AG10803 (cell line): ENCODE results near the gene R3HCC1L.
A peak's percentile ranks its signal among the peaks of the same experiment; 100 is the strongest.
"Not testable (repeated sequence)": the region's sequence is repeated elsewhere in the genome, so short reads cannot be mapped to it uniquely, and the experiment has no call there.

Experiments
- DNase-seq: peaks from one replicate; pipeline ENCODE4 v3.0.0; 2010; ENCODE audit warnings: low read depth
- H3K4me3 ChIP-seq: 2 replicates; pipeline ENCODE4 v1.5.1; 2011; ENCODE audit warnings: mild to moderate bottlenecking, low read length, control low read depth
- TF ChIP-seq, protein P1 (sequence below): conservative IDR thresholded peaks from 2 replicates; pipeline ENCODE4 v1.5.1; 2011; ENCODE audit warnings: mild to moderate bottlenecking, low read length, control low read depth, inconsistent platforms

Gene R3HCC1L

DNA sequence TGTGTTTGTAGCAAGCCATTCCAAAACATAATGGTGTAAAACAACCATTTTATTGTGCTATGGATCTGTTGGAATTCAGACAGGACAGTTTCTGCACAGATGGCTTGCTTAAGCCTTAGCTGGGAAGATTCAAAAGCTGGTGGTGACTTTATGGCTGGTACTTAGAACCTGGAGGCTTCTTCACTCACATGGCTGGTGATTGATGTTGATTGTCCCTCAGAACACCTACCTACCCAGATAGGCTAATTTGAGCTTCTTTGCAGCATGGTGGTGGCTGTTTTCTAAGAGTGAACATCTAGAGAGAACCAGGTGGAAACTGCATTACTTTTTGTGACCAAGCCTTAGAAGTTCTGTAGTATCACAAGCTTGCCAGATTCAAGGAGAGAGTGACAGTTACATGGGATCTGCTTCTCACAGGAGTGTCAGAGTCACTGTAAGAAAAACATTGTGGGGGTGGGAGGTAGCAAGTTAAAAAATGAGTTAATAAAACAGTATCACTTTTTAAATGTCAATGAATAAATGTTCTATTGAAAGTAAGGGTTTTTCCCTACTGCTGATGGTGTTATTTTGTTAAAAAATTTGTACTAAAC is 7.1 kb downstream of the R3HCC1L start:
- no peak for DNase-seq
- TF ChIP-seq, protein P1, sequence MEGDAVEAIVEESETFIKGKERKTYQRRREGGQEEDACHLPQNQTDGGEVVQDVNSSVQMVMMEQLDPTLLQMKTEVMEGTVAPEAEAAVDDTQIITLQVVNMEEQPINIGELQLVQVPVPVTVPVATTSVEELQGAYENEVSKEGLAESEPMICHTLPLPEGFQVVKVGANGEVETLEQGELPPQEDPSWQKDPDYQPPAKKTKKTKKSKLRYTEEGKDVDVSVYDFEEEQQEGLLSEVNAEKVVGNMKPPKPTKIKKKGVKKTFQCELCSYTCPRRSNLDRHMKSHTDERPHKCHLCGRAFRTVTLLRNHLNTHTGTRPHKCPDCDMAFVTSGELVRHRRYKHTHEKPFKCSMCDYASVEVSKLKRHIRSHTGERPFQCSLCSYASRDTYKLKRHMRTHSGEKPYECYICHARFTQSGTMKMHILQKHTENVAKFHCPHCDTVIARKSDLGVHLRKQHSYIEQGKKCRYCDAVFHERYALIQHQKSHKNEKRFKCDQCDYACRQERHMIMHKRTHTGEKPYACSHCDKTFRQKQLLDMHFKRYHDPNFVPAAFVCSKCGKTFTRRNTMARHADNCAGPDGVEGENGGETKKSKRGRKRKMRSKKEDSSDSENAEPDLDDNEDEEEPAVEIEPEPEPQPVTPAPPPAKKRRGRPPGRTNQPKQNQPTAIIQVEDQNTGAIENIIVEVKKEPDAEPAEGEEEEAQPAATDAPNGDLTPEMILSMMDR, result no peak
- H3K4me3 ChIP-seq, result no peak overlapping the region

DNA sequence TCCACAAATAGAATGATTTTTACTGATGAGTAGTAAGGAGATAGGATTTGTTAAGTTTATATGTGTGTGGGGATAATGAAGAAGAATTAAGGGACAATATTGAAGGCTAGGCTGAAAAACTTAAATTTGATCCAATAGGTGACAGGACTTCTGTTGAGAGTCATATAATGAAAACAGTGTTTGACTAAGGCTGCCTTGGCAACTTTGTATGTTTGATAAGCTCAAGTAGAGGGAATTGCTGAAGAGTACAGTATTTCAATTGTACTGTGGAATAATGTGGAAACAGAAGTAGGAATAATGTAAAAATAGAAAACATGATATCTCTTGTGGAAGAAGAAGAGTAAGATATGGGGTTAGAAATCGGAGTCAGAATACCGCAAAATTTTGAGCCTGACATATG is 10.5 kb downstream of the R3HCC1L start:
- no peak overlapping the region for H3K4me3 ChIP-seq
- DNase-seq, result no peak
- TF ChIP-seq, protein P1, result no peak

DNA sequence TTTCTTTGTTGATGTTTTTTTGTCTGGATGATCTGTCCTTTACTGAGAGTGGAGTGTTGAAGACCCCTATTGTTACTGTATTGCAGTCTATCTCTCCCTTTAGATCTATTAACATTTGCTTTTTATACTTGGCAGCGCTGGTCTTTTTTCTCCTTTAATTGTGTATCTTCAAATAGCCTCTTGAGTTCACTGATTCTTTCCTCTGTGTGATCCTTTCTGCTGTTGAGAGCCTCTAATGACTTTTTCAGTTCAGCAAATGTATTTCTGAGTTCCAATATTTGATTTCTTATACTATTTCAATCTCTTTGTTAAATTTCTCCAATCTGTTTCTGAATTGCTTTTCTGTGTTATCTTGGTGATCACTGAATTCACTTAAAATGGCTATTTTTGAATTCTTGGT is 15.4 kb downstream of the R3HCC1L start:
- TF ChIP-seq, protein P1, result no peak
- no peak overlapping the region for H3K4me3 ChIP-seq
- no peak for DNase-seq

DNA sequence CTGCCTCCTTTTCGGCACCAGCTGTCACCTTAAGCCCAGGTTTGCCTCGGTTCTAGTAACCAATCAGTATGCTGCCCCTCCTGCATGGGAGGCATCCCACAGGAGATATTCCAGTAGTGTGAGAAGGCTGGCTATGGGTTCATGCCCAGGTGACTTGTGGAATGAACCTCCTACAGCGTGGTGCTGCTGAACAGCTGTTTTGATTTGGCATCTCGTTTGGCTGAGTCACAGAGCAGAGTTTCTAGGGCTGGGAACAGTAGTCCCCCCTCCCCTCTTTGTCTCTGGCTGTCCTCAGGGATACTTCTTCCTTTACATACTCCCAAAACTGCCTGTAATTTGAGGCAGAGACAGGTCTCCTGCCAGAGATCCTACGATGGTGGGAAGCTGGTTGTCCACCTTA is 16.1 kb downstream of the R3HCC1L start:
- H3K4me3 ChIP-seq, result no peak overlapping the region
- DNase-seq, result peak; percentile 21
- TF ChIP-seq, protein P1, result no peak

DNA sequence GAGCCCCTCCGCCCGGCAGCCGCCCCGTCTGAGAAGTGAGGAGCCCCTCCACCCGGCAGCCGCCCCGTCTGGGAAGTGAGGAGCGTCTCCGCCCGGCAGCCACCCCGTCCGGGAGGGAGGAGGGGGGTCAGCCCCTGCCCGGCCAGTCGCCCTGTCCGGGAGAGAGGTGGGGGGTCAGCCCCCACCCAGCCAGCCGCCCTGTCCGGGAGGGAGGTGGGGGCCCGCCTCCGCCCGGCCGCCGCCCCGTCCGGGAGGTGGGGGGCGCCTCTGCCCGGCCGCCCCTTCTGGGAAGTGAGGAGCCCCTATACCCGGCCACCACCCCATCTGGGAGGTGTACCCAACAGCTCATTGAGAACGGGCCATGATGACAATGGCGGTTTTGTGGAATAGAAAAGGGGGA is 18.3 kb downstream of the R3HCC1L start:
- not testable (repeated sequence) for DNase-seq, H3K4me3 ChIP-seq

DNA sequence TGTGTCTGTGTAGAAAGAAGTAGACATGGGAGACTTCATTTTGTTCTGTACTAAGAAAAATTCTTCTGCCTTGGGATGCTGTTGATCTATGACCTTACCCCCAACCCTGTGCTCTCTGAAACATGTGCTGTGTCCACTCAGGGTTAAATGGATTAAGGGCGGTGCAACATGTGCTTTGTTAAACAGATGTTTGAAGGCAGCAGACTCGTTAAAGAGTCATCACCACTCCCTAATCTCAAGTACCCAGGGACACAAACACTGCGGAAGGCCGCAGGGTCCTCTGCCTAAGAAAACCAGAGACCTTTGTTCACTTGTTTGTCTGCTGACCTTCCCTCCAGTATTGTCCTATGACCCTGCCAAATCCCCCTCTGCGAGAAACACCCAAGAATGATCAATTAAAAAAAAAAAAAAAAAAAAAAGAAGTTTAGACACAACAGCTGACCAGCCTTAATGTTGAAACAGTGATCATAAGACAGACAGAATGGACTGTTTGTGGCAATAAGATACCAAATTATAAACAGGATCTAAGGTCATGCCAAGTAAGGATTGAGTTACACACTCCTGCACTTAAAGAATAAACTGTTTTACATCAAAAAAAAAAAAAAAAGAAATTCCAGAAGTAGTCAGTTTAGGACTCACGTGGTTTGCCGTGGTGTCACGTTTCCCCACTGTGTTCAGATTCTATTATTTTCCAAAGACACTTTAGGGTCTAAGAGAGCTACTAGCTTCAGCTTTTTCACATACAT is 18.9 kb downstream of the R3HCC1L start:
- H3K4me3 ChIP-seq, result not testable (repeated sequence)
- peak; percentile 26 for DNase-seq

DNA sequence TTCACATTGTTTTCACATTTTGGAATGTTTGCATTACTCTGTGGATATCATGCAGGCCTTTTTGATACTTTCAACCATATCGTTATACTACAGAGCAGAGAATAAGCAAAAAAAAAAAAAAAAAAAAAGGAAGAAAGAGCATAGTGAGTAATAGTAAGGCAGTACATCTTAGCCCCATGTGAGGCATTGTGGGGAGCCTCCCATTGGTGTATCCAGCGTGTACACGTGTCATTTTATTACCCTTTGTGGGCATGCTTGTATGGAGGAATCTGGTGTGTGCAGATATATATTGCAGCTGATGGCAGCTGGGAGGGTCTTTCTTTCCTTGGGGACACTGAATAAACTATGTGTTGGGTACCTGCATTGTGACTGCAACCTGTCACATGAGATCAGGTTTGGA is 19.6 kb downstream of the R3HCC1L start:
- DNase-seq, result no peak
- TF ChIP-seq, protein P1, result no peak
- H3K4me3 ChIP-seq, result no peak overlapping the region

DNA sequence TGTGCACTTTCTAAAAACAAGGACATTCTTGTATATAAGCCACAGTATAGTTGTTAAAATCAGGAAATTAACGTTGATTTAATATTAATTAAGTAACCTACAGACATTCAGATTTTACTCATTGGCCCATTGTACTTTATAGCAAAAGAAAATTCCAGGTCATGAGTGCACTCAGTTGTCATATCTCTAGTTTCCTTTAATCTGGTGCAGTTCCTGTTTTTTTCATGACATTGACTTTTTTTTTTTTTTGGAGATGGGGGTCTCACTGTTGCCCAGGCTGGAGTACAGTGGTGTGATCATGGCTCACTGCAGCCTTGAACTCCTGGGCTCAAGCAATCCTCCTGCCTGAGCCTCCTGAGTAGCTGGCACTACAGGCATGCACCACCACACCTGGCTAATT is 24.1 kb downstream of the R3HCC1L start:
- TF ChIP-seq, protein P1, result no peak
- DNase-seq, result no peak
- no peak overlapping the region for H3K4me3 ChIP-seq
